Skin epidermis (tissue), 12 donors: ENCODE results near the gene NPSR1.

Experiments
- H3K27ac ChIP-seq, 21 experiments: fragments of 200-600 bp; sonication (generic) in 11 of 21; one replicate each; pipeline ENCODE4 v1.5.0; 2020; ENCODE audit warnings: mild to moderate bottlenecking in 3 of 21, inconsistent platforms in 2 of 21, moderate library complexity in 2 of 21
- H3K4me3 ChIP-seq, 7 experiments: fragments of 200-600 bp; sonication (generic) in 2 of 7; one replicate each; pipeline ENCODE4 v1.5.0; 2020; ENCODE audit warnings: inconsistent platforms in 2 of 7, mild to moderate bottlenecking in 2 of 7, moderate library complexity in 1 of 7

The NPSR1 gene

GRCh38 chr7:34823650-34824258 is 165.7 kb downstream of the NPSR1 start:
- H3K27ac ChIP-seq: no peak overlapping the region
- no peak overlapping the region for H3K4me3 ChIP-seq

- no peak overlapping the region for H3K27ac ChIP-seq
- H3K4me3 ChIP-seq: no peak overlapping the region
These were observed 167.2 kb downstream of the NPSR1 start for GRCh38 chr7:34825221-34825620.

GRCh38 chr7:34830390-34830789 is 172.4 kb downstream of the NPSR1 start:
- no peak overlapping the region for H3K4me3 ChIP-seq
- H3K27ac ChIP-seq: no peak overlapping the region

GRCh38 chr7:34831436-34831835 is 173.4 kb downstream of the NPSR1 start:
- H3K27ac ChIP-seq: no peak overlapping the region
- H3K4me3 ChIP-seq: no peak overlapping the region

GRCh38 chr7:34832020-34832419 is 174.0 kb downstream of the NPSR1 start:
- H3K4me3 ChIP-seq: no peak overlapping the region
- no peak overlapping the region for H3K27ac ChIP-seq

- no peak overlapping the region for H3K27ac ChIP-seq
- H3K4me3 ChIP-seq: no peak overlapping the region
These were observed 178.0 kb downstream of the NPSR1 start for GRCh38 chr7:34835901-34836600.

GRCh38 chr7:34837316-34837715 is 179.3 kb downstream of the NPSR1 start:
- Histone ChIP-seq H3K4me3 (no peak overlapping the region), H3K27ac (no peak overlapping the region)

- Histone ChIP-seq H3K27ac (no peak overlapping the region), H3K4me3 (no peak overlapping the region)
These were observed 179.8 kb downstream of the NPSR1 start for GRCh38 chr7:34837801-34838201.

- H3K27ac ChIP-seq: no peak overlapping the region
- no peak overlapping the region for H3K4me3 ChIP-seq
These were observed 180.3 kb downstream of the NPSR1 start for GRCh38 chr7:34838329-34838728.

- Histone ChIP-seq H3K4me3 (no peak overlapping the region), H3K27ac (no peak overlapping the region)
These were observed 181.6 kb downstream of the NPSR1 start for GRCh38 chr7:34839645-34840044.

GRCh38 chr7:34840176-34840785 is 182.3 kb downstream of the NPSR1 start:
- Histone ChIP-seq H3K27ac (no peak overlapping the region), H3K4me3 (no peak overlapping the region)

GRCh38 chr7:34841326-34841725 is 183.3 kb downstream of the NPSR1 start:
- Histone ChIP-seq H3K27ac (no peak overlapping the region), H3K4me3 (no peak overlapping the region)

GRCh38 chr7:34842782-34843181 is 184.8 kb downstream of the NPSR1 start:
- no peak overlapping the region for H3K4me3 ChIP-seq
- H3K27ac ChIP-seq: no peak overlapping the region

- no peak overlapping the region for H3K27ac ChIP-seq
- H3K4me3 ChIP-seq: no peak overlapping the region
These were observed 186.4 kb downstream of the NPSR1 start for GRCh38 chr7:34844406-34844805.

- H3K27ac ChIP-seq: no peak overlapping the region
- H3K4me3 ChIP-seq: no peak overlapping the region
These were observed 187.1 kb downstream of the NPSR1 start for GRCh38 chr7:34844936-34845665.

GRCh38 chr7:34845666-34846361 is 187.8 kb downstream of the NPSR1 start:
- Histone ChIP-seq H3K4me3 (no peak overlapping the region), H3K27ac (no peak overlapping the region)

- Histone ChIP-seq H3K27ac (no peak overlapping the region), H3K4me3 (no peak overlapping the region)
These were observed 189.0 kb downstream of the NPSR1 start for GRCh38 chr7:34846976-34847375.

GRCh38 chr7:34848670-34849069 is 190.7 kb downstream of the NPSR1 start:
- H3K4me3 ChIP-seq: no peak overlapping the region
- H3K27ac ChIP-seq: no peak overlapping the region

GRCh38 chr7:34849163-34849960 is 191.3 kb downstream of the NPSR1 start:
- Histone ChIP-seq H3K27ac (no peak overlapping the region), H3K4me3 (no peak overlapping the region)
